ENCODE measurements around the gene TRAF2. TPM values are rescaled to one million over a fixed set of nuclear protein-coding genes. Genes with fewer than 3 reads are reported as not detected.
"Not testable (repeated sequence)": the region's sequence is repeated elsewhere in the genome, so short reads cannot be mapped to it uniquely, and the experiment has no call there.

Gene TRAF2
- total RNA-seq, 1 donor from 2014 or later, result 59.5 TPM

- not testable (repeated sequence) for H3K27me3 Mint-ChIP-seq (ENCODE audit: low read depth); DNase-seq (ENCODE audit: low spot score); H3K4me1 Mint-ChIP-seq (ENCODE audit: low read depth); H3K9me3 Mint-ChIP-seq; H3K27ac Mint-ChIP-seq
- peaks cover 30% of the 10 kb centered on the region for H3K36me3 Mint-ChIP-seq (ENCODE audit: low read depth)
- H3K4me3 Mint-ChIP-seq (ENCODE audit: low read depth), result peak overlapping the region; percentile 72
- intact Hi-C loops (cut with micrococcal nuclease), result loop anchor here (1.0 kb wide), 2 partner anchors 15 to 35 kb away; no protein-coding TSS in a partner anchor
Observed at GRCh38 chr9:136866898-136867421, 19.4 kb upstream of the TRAF2 start.

DNA sequence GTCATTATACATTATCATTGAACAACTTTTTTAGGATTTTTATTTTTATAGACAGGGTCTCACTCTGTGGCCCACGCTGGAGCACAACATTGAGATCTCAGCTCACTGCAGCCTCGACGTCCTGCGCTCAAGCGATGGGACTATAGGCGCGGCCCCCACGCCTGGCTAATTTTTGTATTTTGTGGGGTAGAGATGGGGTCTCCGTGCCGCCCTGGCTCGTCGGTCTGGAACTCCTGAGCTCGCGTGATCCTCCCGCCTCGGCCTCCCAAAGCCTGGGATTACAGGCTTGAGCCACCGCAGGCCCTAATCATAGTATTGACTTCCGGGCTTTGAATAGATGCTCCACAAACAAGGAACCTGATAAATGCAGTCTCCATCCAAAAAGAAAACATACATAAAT lies 18.8 kb upstream of the TRAF2 start:
- DNase-seq (ENCODE audit: low spot score), result no peak
- Mint-ChIP-seq H3K9me3 (peaks cover 13% of the 10 kb centered on the region), H3K27me3 (ENCODE audit: low read depth) (no peaks in the 10 kb centered on the region), H3K4me1 (ENCODE audit: low read depth) (peaks cover 9% of the 10 kb centered on the region), H3K36me3 (ENCODE audit: low read depth) (peaks cover 24% of the 10 kb centered on the region), H3K4me3 (ENCODE audit: low read depth) (peak overlapping the region; percentile 57), H3K27ac (peak overlapping the region; percentile 49)
- intact Hi-C loops (cut with micrococcal nuclease), result no loop called here

- no peak for DNase-seq (ENCODE audit: low spot score)
- intact Hi-C loops (cut with micrococcal nuclease), result no loop called here
- H3K9me3 Mint-ChIP-seq, result peaks cover 17% of the 10 kb centered on the region
- H3K4me1 Mint-ChIP-seq (ENCODE audit: low read depth), result peaks cover 9% of the 10 kb centered on the region
- peak overlapping the region; percentile 57 for H3K4me3 Mint-ChIP-seq (ENCODE audit: low read depth)
- H3K27ac Mint-ChIP-seq, result no peak overlapping the region
- H3K36me3 Mint-ChIP-seq (ENCODE audit: low read depth), result peaks cover 24% of the 10 kb centered on the region
- no peaks in the 10 kb centered on the region for H3K27me3 Mint-ChIP-seq (ENCODE audit: low read depth)
Observed at GRCh38 chr9:136867917-136868316, 18.4 kb upstream of the TRAF2 start.

GRCh38 chr9:136868644-136869043 lies 17.7 kb upstream of the TRAF2 start:
- Mint-ChIP-seq H3K36me3 (ENCODE audit: low read depth) (peaks cover 17% of the 10 kb centered on the region), H3K9me3 (peaks cover 17% of the 10 kb centered on the region), H3K4me3 (ENCODE audit: low read depth) (peak overlapping the region; percentile 49), H3K4me1 (ENCODE audit: low read depth) (peaks cover 9% of the 10 kb centered on the region), H3K27me3 (ENCODE audit: low read depth) (no peaks in the 10 kb centered on the region), H3K27ac (peak overlapping the region; percentile 16)
- intact Hi-C loops (cut with micrococcal nuclease), result no loop called here
- no peak for DNase-seq (ENCODE audit: low spot score)

DNA sequence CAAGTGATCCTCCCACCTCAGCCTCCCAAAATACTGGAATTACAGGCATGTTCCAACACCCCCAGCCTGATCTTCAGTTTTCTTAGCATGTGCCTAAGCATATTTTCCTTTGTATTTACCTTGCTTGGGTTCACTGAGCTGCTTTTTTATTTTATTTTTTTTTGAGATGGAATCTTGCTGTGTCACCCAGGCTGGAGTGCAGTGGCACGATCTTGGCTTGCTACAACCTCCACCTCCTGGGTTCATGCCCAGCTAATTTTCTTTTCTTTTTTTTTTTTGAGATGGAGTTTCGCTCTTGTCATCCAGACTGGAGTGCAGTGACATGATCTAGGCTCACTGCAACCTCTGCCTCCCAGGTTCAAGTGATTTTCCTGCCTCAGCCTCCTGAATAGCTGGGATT lies 16.7 kb upstream of the TRAF2 start:
- H3K4me1 Mint-ChIP-seq (ENCODE audit: low read depth); H3K27ac Mint-ChIP-seq; DNase-seq (ENCODE audit: low spot score); H3K4me3 Mint-ChIP-seq (ENCODE audit: low read depth); intact Hi-C loops (cut with micrococcal nuclease); H3K36me3 Mint-ChIP-seq (ENCODE audit: low read depth); H3K27me3 Mint-ChIP-seq (ENCODE audit: low read depth): not testable (repeated sequence)
- H3K9me3 Mint-ChIP-seq, result peaks cover 17% of the 10 kb centered on the region

DNA sequence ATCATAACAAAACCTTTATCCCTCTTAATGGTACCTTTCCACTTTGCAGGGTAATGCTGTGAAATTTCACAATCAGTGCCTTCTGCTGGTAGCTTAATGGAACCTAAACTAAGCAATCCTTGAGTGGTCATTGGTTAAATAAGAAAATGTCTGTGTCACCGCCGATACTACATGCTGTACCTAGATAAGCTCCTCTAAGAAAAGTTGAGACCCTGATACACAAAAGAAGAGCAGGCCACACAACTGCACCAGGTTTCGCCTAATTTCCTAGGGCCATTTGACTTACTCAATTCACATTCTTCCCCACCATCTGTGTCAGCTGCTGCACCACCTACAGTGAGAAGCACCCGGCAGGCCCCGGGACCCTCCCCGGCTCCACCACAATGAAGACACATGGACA lies 11.2 kb upstream of the TRAF2 start:
- Mint-ChIP-seq H3K27me3 (ENCODE audit: low read depth) (no peaks in the 10 kb centered on the region), H3K4me3 (ENCODE audit: low read depth) (no peak overlapping the region), H3K27ac (no peak overlapping the region), H3K4me1 (ENCODE audit: low read depth) (peaks cover under 1% of the 10 kb centered on the region), H3K36me3 (ENCODE audit: low read depth) (no peaks in the 10 kb centered on the region), H3K9me3 (peaks cover 17% of the 10 kb centered on the region)
- intact Hi-C loops (cut with micrococcal nuclease), result no loop called here
- no peak for DNase-seq (ENCODE audit: low spot score)

DNA sequence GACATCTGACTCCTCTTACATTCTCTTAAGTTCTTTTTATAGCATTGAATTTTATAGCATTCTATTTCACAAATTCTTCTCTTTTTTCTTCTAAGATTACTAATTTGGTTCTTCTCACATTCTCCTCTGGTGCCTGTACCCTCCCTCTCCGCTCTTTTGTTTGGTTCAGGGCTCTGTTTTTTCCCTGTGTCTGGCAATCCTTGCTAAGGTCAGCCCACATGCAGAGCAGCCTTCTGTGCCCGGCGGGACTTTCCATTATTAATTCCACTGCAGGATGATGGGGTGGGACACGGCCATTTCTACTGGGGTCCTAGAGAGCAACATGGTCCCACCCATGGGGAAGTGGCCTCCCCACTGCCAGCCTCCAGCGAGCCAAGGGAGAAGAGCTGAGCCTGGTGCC lies 9.8 kb upstream of the TRAF2 start:
- no peak for DNase-seq (ENCODE audit: low spot score)
- Mint-ChIP-seq H3K36me3 (ENCODE audit: low read depth) (no peaks in the 10 kb centered on the region), H3K27me3 (ENCODE audit: low read depth) (no peaks in the 10 kb centered on the region), H3K9me3 (peaks cover 13% of the 10 kb centered on the region), H3K27ac (no peak overlapping the region), H3K4me1 (ENCODE audit: low read depth) (peaks cover 6% of the 10 kb centered on the region), H3K4me3 (ENCODE audit: low read depth) (no peak overlapping the region)
- intact Hi-C loops (cut with micrococcal nuclease), result no loop called here

DNA sequence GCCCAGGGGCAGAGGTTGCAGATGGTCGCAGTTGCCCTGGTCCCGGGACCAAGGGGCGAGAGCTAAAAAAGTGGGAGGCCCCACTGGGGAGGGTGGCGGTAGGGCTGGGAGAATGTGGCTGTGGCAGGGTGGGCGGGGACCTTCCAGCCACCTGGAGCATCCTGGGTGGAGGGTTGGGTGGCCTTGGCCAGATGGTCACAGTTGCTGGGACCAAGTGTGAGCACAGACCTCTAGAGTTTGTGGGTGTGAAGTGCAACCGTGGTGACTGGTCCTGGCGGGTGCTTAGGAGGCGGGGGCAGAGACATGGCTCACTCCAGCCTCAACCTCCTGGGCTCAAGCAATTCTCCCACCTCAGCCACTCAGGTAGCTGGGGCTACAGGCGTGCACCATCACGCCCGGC lies 5.7 kb upstream of the TRAF2 start:
- Mint-ChIP-seq H3K4me1 (ENCODE audit: low read depth) (peaks cover 27% of the 10 kb centered on the region), H3K4me3 (ENCODE audit: low read depth) (no peak overlapping the region), H3K36me3 (ENCODE audit: low read depth) (peaks cover 14% of the 10 kb centered on the region), H3K9me3 (no peaks in the 10 kb centered on the region), H3K27ac (peak overlapping the region; percentile 94), H3K27me3 (ENCODE audit: low read depth) (no peaks in the 10 kb centered on the region)
- DNase-seq (ENCODE audit: low spot score), result no peak
- intact Hi-C loops (cut with micrococcal nuclease), result no loop called here

DNA sequence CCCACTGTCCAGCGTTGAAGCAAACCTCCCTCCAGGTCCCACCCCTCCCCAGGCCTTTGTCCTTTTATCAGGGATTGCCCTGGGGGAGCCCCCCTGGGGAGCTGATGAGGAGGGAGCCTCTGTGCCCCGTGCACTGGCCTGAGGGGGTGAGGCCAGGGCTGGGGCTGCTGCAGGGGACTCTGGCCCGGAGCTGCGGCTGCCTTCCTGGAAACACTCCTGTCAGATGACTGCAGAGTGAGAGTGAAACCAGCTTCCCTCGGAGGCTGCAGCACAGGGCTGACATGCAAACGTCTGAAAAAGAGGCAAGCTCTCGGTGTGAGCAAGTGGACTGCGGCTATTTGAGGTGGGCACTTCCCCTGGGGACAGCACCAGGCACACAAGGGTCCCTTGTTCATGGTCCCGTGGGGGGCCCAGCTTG lies 4.6 kb upstream of the TRAF2 start:
- peak overlapping the region; percentile 94 for H3K27ac Mint-ChIP-seq
- H3K9me3 Mint-ChIP-seq, result no peaks in the 10 kb centered on the region
- peaks cover 14% of the 10 kb centered on the region for H3K36me3 Mint-ChIP-seq (ENCODE audit: low read depth)
- H3K4me1 Mint-ChIP-seq (ENCODE audit: low read depth), result peaks cover 27% of the 10 kb centered on the region
- intact Hi-C loops (cut with micrococcal nuclease), result loop anchor here (1.0 kb wide), 2 partner anchors 15 to 21 kb away; partner anchors contain the start of gene EDF1
- DNase-seq (ENCODE audit: low spot score), result peak; percentile 63
- H3K4me3 Mint-ChIP-seq (ENCODE audit: low read depth), result peak overlapping the region; percentile 77
- no peaks in the 10 kb centered on the region for H3K27me3 Mint-ChIP-seq (ENCODE audit: low read depth)

DNA sequence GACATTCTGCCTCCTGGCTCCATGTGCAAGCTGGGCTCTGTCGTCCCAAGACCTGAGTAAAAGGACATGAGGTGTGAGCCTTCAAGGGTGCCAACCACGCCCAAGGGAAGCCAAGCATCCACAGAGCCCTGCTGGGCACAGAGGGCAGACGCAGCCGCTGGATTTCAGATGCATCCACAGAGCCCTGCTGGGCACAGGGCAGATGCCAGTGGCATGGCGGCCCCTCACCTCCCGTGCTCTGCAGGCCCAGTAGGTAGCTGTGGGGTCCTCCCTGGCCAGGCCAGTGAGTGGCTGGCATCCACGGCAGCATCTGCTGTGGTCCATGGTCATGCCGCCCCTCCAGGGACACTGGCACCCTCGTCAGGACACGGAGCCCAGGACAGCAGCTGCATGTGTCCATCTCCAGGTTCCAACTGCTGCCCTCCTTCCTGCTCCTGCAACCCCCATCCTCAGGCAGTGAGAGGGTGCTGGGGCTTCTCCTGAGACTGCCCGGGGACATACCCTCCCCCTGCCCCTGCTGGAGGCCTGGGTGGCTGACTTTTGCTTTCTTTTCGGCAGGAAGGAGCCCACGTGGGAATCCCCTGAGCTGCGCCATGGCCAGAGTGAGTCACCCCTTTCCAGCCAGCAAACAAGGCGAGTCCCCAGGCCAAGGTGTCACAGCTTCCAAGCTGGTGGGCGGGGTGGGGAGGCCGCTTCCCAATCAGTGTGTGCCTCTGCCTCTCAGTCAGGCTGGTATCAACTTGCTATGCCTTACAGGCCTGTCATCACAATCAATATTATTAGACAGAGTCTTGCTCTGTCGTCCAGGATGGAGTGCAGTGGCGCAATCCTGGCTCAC lies 4.0 kb upstream of the TRAF2 start:
- peak overlapping the region; percentile 94 for H3K27ac Mint-ChIP-seq
- H3K4me3 Mint-ChIP-seq (ENCODE audit: low read depth), result peak overlapping the region; percentile 77
- no peaks in the 10 kb centered on the region for H3K9me3 Mint-ChIP-seq
- H3K27me3 Mint-ChIP-seq (ENCODE audit: low read depth), result no peaks in the 10 kb centered on the region
- peaks cover 27% of the 10 kb centered on the region for H3K4me1 Mint-ChIP-seq (ENCODE audit: low read depth)
- intact Hi-C loops (cut with micrococcal nuclease), result loop anchor here (1.0 kb wide), 2 partner anchors 16 to 20 kb away; partner anchors contain the start of gene EDF1
- peaks cover 18% of the 10 kb centered on the region for H3K36me3 Mint-ChIP-seq (ENCODE audit: low read depth)
- DNase-seq (ENCODE audit: low spot score), result peak; percentile 86

GRCh38 chr9:136882947-136883283 lies 3.4 kb upstream of the TRAF2 start:
- peak overlapping the region; percentile 77 for H3K4me3 Mint-ChIP-seq (ENCODE audit: low read depth)
- not testable (repeated sequence) for DNase-seq (ENCODE audit: low spot score); H3K27me3 Mint-ChIP-seq (ENCODE audit: low read depth); H3K9me3 Mint-ChIP-seq
- peaks cover 21% of the 10 kb centered on the region for H3K36me3 Mint-ChIP-seq (ENCODE audit: low read depth)
- intact Hi-C loops (cut with micrococcal nuclease), result loop anchor here (1.0 kb wide), 2 partner anchors 17 to 19 kb away; partner anchors contain the start of gene EDF1
- peak overlapping the region; percentile 94 for H3K27ac Mint-ChIP-seq
- H3K4me1 Mint-ChIP-seq (ENCODE audit: low read depth), result peaks cover 27% of the 10 kb centered on the region

DNA sequence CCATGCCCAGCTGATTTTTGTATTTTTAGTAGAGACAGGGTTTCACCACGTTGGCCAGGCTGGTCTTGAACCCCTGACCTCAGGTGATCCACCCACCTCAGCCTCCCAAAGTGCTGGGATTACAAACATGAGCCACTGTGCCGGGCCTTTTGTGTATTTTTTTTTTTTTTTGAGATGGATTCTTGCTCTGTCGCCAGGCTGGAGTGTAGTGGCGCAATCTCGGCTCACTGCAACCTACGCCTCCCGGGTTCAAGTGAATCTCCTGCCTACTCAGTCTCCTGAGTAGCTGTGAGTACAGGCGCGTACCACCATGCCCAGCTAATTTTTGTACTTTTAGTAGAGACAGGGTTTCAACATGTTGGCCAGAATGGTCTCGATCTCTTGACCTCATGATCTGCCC lies 2.6 kb upstream of the TRAF2 start:
- Mint-ChIP-seq H3K4me1 (ENCODE audit: low read depth) (peaks cover 33% of the 10 kb centered on the region), H3K4me3 (ENCODE audit: low read depth) (peak overlapping the region; percentile 8), H3K27ac (peak overlapping the region; percentile 94), H3K36me3 (ENCODE audit: low read depth) (peaks cover 21% of the 10 kb centered on the region)
- H3K9me3 Mint-ChIP-seq; H3K27me3 Mint-ChIP-seq (ENCODE audit: low read depth); DNase-seq (ENCODE audit: low spot score); intact Hi-C loops (cut with micrococcal nuclease): not testable (repeated sequence)
